ENCODE measurements around the gene PRDM7. TPM values are rescaled to one million over a fixed set of nuclear protein-coding genes. Genes with fewer than 3 reads are reported as not detected.
A peak's percentile ranks its signal among the peaks of the same experiment; 100 is the strongest.
"Not testable (repeated sequence)": the region's sequence is repeated elsewhere in the genome, so short reads cannot be mapped to it uniquely, and the experiment has no call there.

Gene PRDM7
- total RNA-seq, result not detected

DNA sequence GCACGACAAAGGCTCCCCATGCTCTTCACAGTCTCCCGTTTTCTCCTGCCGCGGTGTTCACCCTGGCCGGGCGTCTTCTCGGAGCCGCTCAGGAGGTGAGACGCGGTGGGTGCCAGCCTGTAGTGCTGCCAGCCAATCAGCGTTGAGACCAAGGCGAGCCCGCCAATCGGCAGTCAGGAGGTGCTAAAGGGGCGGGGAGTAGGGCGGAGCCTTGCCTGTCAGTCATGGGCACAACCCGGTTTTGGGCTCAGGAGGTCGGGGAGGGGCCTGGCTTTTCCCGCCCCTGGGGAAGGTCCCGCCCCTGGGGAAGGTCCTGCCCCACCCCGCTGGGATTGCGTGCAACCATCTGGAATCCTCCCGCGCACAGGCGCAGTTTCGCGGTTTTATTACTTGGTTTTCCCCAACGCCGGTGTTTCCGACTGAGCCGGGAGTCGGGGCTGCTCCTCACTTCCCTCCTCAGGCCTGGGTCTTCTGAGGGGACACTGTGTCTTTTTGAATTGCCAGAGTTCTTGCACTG, at the start of gene PRDM7:
Gene PRDM7 (minus strand): TSS at position 92 of the 517 bp plus-strand sequence. CDS start 1,421 bp downstream, outside the sequence.
- DNase-seq, result peak; percentile 99
- ChIA-PET CTCF (interaction anchor here (1.0 kb wide), 1 partner anchor 104 kb away, joined by 3 read pairs; no protein-coding TSS in a partner anchor), POLR2A (no interaction called here)
- Mint-ChIP-seq H3K27me3 (peaks cover 4% of the 10 kb centered on the region), H3K36me3 (no peaks in the 10 kb centered on the region), H3K4me3 (peak within 1 kb of the TSS; percentile 80), H3K27ac (peak within 1 kb of the TSS; percentile 88), H3K9me3 (no peaks in the 10 kb centered on the region), H3K4me1 (ENCODE audit: low read depth) (peaks cover 24% of the 10 kb centered on the region)
- intact Hi-C loops (cut with micrococcal nuclease), result no loop called here

DNA sequence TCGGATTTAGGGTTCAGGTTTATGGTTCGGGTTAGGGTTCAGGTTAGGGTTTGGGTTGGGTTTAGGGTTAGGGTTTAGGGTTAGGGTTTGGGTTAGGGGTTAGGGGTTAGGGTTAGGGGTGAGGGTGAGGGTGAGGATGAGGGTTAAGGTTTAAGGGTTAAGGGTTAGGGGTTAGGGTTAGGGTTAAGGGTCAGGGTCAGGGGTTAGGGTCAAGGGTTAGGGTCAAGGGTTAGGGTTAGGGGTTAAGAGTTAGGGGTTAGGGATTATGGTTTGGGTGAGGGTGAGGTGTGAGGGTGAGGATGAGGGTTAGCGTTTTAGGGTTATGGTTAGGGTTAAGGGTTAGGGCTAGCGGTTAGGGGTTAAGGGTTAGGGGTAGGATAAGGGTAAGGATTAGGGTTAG, 44.7 kb upstream of the PRDM7 start:
- H3K27ac Mint-ChIP-seq; H3K9me3 Mint-ChIP-seq; H3K36me3 Mint-ChIP-seq; DNase-seq; CTCF ChIA-PET; intact Hi-C loops (cut with micrococcal nuclease); H3K4me1 Mint-ChIP-seq (ENCODE audit: low read depth); POLR2A ChIA-PET; H3K4me3 Mint-ChIP-seq; H3K27me3 Mint-ChIP-seq: not testable (repeated sequence)

DNA sequence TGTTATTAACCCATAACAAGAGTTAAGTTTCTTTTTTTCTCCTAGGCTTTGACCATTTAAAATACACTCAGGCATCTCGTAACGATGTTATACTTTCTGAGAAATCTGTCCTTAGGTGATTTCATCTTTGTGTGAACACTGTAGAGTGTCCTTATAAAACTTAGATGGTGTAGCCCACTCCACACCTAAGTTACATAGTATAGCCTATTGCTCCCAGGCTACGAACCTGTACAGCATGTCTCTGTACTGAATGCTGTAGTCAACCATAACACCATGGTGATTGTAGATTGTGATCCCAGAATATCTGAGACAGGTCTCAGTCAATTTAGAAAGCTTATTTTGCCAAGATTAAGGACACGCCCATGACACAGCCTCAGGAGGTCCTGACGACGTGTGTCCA, 30.5 kb upstream of the PRDM7 start:
- H3K4me3 Mint-ChIP-seq; H3K27ac Mint-ChIP-seq; CTCF ChIA-PET; POLR2A ChIA-PET; intact Hi-C loops (cut with micrococcal nuclease); H3K36me3 Mint-ChIP-seq; H3K27me3 Mint-ChIP-seq; DNase-seq; H3K4me1 Mint-ChIP-seq (ENCODE audit: low read depth); H3K9me3 Mint-ChIP-seq: not testable (repeated sequence)

DNA sequence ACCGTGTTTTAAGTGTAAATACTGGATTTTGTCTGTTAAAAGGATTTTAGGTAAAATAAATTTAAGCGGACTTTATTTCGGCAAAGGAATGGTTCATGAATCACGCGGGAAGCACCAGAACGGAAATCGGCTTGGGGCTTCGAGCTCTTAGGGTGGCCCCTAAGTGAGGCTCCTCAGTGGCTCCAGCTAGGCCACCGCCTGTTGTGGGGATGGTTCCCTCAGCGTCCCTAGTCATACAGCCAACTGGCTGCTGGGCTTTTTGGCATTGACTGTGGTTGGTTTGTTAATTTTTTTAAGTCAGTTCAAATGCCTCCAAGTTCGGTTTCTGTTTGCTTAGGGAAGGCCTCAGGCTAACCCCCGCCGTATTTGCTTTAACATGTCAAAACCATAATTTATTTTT, 29.9 kb upstream of the PRDM7 start:
- H3K27me3 Mint-ChIP-seq; H3K36me3 Mint-ChIP-seq; H3K9me3 Mint-ChIP-seq; H3K4me3 Mint-ChIP-seq; H3K4me1 Mint-ChIP-seq (ENCODE audit: low read depth); POLR2A ChIA-PET; intact Hi-C loops (cut with micrococcal nuclease); DNase-seq; CTCF ChIA-PET; H3K27ac Mint-ChIP-seq: not testable (repeated sequence)

DNA sequence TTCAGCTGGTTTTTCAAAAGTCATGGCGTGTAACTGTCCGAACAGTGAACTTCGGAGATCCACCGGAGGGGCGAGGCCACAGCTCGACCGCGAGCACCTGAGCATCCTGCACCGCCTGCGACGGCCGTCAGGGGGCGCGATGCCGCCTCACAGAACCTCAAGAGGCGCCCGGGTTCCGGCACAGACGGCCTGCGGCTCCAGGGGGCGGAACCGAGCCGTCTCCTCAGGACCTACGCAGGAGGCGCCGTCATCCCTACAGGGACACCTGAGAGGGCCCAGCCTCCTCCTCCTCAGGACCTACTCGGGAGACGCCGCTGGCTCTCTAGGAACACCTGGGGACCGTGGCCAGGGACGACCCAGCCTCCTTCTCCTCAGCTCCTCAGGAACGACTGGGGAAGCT, 29.1 kb upstream of the PRDM7 start:
- H3K36me3 Mint-ChIP-seq; intact Hi-C loops (cut with micrococcal nuclease); H3K4me3 Mint-ChIP-seq; H3K4me1 Mint-ChIP-seq (ENCODE audit: low read depth); H3K27ac Mint-ChIP-seq; POLR2A ChIA-PET; H3K27me3 Mint-ChIP-seq; H3K9me3 Mint-ChIP-seq: not testable (repeated sequence)
- CTCF ChIA-PET, result interaction anchor here (1.4 kb wide), 1 partner anchor 24 kb away, joined by 6 read pairs; no protein-coding TSS in a partner anchor
- DNase-seq, result peak; percentile 81

DNA sequence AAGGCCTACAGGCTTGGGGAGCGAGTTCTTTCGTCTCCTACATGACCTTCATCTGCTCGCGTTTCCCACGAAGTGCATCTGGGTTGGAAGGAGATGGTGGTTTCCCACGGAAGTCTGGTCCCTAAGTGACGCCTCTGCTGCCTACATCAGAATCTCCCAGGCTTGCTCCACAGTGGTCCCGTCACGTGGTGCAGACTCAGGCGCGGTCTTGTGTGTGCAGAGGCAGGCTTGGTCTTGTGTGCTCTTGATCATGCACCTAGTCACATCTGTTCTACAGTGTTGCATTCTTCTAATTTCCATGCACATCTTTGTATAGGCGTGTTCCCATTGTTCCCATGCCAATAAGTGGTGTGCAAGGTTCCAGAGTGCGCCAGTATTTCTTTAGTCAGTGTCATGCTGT, 27.6 kb upstream of the PRDM7 start:
- CTCF ChIA-PET, H3K27ac Mint-ChIP-seq: not testable (repeated sequence)

DNA sequence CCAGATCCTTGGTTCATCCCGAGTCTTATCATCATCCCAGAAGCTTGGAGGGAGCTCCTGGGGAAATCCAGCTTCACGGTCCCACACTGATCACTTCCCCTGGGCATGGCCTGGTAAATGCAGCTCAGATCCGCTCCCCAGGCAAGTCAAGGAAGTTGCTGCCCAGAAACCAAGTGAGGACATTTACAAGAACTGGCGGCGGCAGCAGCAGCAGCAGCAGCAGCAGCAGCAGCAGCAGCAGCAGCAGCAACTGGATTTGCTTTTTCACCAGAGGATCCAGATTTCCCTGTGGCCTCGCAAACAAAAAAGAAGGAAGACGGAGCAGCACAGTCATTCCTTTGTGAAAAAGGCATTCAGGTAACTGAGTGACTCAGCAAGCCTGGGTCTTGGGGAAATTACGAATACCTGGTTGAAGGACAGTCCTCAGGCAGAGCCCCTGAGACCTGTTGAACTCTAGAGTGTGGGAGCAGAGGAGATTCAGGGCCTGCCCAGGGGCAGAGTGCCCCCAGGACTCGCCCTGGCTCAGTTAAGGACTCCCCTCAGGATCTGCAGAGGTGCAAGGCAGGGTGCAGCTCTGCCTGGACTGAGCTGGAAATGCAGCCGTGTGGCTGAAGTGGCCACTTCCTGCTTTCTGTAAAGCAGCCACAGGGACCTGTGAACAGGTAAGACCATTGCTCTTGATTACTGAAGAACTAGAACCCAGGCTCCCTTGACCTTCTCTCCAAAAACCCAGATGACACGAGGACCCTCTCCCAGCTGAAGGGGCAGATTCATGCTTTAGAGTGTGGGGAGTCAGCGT, 25.2 kb upstream of the PRDM7 start:
- H3K9me3 Mint-ChIP-seq; CTCF ChIA-PET; H3K4me3 Mint-ChIP-seq; POLR2A ChIA-PET; DNase-seq; H3K27me3 Mint-ChIP-seq; H3K36me3 Mint-ChIP-seq; intact Hi-C loops (cut with micrococcal nuclease); H3K4me1 Mint-ChIP-seq (ENCODE audit: low read depth); H3K27ac Mint-ChIP-seq: not testable (repeated sequence)

More for the DNA sequence above, 27.6 kb upstream of the PRDM7 start:
- H3K27me3 Mint-ChIP-seq; H3K36me3 Mint-ChIP-seq; H3K4me3 Mint-ChIP-seq; POLR2A ChIA-PET; intact Hi-C loops (cut with micrococcal nuclease); H3K4me1 Mint-ChIP-seq (ENCODE audit: low read depth); DNase-seq; H3K9me3 Mint-ChIP-seq: not testable (repeated sequence)

DNA sequence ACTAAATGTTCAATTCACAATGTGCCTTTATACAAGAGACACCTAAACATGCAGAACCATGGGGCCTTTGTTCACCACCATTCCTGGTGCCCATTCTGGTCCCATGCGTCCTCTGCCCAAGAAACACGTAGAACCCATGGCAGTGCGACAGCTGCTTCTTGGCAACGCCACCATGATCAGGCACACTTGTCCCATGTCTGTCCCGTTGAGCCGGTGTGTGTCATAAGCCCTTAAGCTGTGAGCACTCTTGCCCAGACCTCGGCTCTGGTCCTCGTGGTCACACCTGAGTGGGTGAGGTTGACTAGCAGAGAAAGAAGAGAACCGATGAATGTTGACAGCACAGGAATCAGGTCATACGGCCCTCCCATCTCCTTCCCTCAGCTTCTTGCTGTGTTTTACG, 24.2 kb upstream of the PRDM7 start:
- CTCF ChIA-PET; H3K27me3 Mint-ChIP-seq; H3K27ac Mint-ChIP-seq; H3K4me3 Mint-ChIP-seq; DNase-seq; H3K9me3 Mint-ChIP-seq; H3K36me3 Mint-ChIP-seq; POLR2A ChIA-PET; H3K4me1 Mint-ChIP-seq (ENCODE audit: low read depth); intact Hi-C loops (cut with micrococcal nuclease): not testable (repeated sequence)

DNA sequence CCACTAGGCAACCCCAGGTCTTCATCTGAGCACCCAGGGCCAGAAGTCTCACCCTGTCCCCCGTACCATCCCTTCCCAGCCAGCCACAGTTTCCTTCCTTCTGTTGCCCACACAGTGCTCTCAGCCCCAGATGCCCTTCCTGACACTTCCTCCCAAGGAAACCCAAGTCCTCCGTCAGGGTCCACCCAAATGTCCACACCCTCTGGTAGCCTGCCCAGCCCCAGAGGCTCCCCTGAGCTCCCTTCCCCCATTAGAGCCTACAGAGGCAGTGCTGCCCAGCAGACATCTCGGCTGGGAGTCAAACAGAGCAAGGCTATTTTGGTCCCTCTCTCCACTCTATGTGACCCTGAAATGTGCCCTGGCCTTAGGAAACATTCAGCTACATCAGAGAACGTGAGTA, 23.7 kb upstream of the PRDM7 start:
- intact Hi-C loops (cut with micrococcal nuclease); H3K27me3 Mint-ChIP-seq; H3K27ac Mint-ChIP-seq; CTCF ChIA-PET; POLR2A ChIA-PET; H3K9me3 Mint-ChIP-seq; H3K36me3 Mint-ChIP-seq; H3K4me3 Mint-ChIP-seq; H3K4me1 Mint-ChIP-seq (ENCODE audit: low read depth); DNase-seq: not testable (repeated sequence)

DNA sequence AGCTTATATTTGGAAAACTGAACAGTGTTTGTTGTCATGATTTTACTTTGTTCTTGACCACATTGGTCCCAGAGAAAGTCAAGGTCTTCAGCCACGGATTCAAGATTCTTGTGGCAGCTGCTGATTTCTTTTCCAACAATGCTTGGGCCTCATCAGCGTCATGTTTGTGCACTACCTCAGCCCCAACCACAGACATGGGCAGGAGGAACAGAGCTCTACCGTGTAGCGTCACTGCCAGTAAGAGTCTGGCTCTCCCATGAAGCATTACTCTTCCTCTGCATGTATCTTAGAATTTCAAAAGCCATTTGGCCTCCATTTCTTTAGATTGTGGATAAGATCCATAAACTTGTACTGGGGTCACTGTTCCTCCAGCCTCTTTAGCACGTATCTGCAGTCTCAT, 23.1 kb upstream of the PRDM7 start:
- H3K4me1 Mint-ChIP-seq (ENCODE audit: low read depth); H3K9me3 Mint-ChIP-seq; H3K27me3 Mint-ChIP-seq; H3K27ac Mint-ChIP-seq; H3K4me3 Mint-ChIP-seq; H3K36me3 Mint-ChIP-seq; intact Hi-C loops (cut with micrococcal nuclease); CTCF ChIA-PET; DNase-seq; POLR2A ChIA-PET: not testable (repeated sequence)

DNA sequence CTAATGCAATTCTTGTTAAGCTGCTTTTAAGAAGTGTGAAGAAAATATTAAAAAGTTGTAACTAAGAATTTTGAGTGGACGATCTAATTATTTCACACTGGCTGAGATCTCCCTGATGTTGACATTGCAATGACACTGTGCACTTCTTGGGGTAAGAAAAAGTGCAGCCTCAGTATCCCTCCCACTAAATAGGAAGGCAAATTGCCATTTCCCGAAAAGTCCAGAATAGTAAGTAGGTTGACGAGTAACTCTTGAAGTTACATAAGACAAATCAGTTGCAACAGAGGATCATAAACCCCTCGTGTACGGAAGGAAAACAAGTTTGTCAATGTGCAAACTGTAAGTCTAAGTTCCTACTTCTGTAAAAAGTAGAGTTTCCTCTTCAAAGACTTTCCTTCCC, 21.8 kb upstream of the PRDM7 start:
- intact Hi-C loops (cut with micrococcal nuclease); H3K4me1 Mint-ChIP-seq (ENCODE audit: low read depth); H3K27ac Mint-ChIP-seq; POLR2A ChIA-PET; DNase-seq; H3K4me3 Mint-ChIP-seq; CTCF ChIA-PET; H3K36me3 Mint-ChIP-seq; H3K9me3 Mint-ChIP-seq; H3K27me3 Mint-ChIP-seq: not testable (repeated sequence)

DNA sequence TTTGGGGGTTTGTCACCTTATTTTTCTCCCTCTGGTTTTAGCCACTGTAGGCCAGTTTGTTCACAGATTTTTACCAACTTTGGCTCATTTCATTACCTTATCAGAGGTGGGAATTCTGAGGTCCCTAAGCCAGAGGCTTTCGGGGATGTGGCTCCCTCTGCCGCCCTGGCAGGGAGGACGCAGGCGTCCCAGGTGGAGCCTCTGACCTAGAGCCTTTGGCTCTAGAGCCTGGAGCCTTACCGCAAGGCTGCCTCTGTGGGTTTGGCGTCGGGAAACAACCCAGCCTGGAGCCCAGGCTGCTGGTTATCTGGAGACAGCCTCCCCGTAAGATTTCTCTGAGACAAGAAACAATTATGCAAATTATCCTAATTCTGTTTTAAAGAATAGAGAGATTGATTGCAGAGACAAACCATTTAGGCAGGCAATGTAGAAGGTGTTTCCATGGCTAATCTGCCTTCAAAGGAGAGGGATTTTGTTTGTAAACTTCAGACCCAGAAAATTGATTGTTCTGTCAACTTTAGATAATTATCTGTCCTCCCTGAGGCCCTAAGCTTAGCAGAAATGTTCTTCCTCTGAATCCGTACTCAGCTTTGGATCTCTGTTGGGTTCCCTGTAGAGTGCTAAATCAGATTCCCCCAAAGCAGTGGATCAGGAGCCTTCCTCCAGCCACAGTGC, 20.0 kb upstream of the PRDM7 start:
- H3K4me1 Mint-ChIP-seq (ENCODE audit: low read depth); intact Hi-C loops (cut with micrococcal nuclease); H3K27ac Mint-ChIP-seq; POLR2A ChIA-PET; CTCF ChIA-PET; H3K4me3 Mint-ChIP-seq; DNase-seq; H3K36me3 Mint-ChIP-seq; H3K27me3 Mint-ChIP-seq; H3K9me3 Mint-ChIP-seq: not testable (repeated sequence)

DNA sequence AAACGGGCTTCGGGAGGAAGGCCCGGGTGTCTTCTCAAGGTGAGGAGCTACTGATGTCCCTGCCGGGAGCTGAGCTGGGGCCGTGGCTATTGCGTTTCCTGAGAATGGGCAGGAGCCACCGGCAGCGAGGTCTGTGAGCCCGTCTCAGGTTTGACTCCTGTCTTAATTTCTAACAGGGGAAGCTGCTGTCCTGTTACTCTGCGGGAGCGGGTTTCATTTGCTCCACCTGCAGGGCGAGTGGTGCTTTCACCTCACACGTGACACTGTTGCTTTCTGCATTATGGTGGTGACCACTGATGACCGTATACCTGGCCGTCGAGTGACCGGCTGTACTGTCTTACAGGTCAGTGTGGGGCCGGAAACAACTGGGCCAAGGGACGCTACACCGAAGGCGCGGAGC, 17.7 kb upstream of the PRDM7 start:
- H3K27me3 Mint-ChIP-seq; CTCF ChIA-PET; H3K4me1 Mint-ChIP-seq (ENCODE audit: low read depth); H3K9me3 Mint-ChIP-seq; H3K36me3 Mint-ChIP-seq; DNase-seq; intact Hi-C loops (cut with micrococcal nuclease); POLR2A ChIA-PET; H3K4me3 Mint-ChIP-seq; H3K27ac Mint-ChIP-seq: not testable (repeated sequence)
